Activated CD8-positive, alpha-beta memory T cell treated with anti-CD3 and anti-CD28 coated beads, Interleukin-2, amount 50 U/mL, for 24 hours (primary cell): ENCODE measurements around the gene ACAP1.

Source experiments
- DNase-seq: peaks from one replicate; pipeline ENCODE4 v3.0.0-alpha.2; 2020; ENCODE audit errors: extremely low read depth

ACAP1 gene, protein sequence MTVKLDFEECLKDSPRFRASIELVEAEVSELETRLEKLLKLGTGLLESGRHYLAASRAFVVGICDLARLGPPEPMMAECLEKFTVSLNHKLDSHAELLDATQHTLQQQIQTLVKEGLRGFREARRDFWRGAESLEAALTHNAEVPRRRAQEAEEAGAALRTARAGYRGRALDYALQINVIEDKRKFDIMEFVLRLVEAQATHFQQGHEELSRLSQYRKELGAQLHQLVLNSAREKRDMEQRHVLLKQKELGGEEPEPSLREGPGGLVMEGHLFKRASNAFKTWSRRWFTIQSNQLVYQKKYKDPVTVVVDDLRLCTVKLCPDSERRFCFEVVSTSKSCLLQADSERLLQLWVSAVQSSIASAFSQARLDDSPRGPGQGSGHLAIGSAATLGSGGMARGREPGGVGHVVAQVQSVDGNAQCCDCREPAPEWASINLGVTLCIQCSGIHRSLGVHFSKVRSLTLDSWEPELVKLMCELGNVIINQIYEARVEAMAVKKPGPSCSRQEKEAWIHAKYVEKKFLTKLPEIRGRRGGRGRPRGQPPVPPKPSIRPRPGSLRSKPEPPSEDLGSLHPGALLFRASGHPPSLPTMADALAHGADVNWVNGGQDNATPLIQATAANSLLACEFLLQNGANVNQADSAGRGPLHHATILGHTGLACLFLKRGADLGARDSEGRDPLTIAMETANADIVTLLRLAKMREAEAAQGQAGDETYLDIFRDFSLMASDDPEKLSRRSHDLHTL

DNA sequence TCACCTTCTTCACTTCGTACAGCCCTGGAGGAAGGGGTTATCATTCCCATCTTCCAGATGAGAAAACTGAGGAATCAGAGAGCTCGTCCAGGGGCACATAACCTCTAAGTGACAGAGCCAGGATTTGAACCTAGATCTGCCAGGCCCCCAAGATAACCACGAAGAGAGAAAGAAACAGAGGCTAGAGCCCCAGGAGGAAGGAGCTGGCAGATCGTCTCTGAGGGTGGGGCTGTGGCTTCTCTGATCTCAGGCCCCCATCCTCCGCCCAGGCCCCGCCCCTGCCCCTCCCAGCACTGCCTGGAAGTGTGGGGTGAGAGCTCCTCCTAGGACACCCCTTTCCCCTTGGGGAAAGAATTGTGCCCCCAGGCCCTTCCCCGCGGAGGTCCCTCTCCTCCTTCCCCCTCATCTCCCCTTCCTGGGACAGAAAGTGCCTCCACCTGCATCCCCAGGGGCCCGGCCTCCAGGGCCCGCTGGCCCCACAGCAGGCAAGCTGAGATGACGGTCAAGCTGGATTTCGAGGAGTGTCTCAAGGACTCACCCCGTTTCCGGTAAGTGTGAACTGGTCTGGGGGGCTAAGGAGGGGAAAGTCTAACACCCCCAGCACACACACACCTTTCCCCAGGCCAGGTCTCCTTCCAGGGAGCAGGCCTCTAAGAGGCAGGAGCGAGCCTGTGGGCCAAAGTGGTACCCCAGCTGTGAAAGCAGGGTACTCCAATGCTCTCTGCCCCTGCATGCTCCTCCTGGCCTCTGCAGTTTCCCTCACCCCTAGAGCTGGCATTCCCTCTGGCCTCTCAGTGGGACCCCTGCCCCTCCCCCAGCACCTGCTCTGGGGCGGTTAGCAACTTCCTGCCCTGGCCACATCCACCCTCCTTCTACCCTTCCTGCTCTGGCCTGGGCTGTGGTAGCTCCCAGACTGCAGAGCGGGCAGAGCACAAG is at the start of gene ACAP1:
ACAP1 (plus strand) TSS at position 290 of the 936 bp plus-strand sequence; CDS start at position 496, 206 bp downstream.
- DNase-seq: peak; percentile 75

DNA sequence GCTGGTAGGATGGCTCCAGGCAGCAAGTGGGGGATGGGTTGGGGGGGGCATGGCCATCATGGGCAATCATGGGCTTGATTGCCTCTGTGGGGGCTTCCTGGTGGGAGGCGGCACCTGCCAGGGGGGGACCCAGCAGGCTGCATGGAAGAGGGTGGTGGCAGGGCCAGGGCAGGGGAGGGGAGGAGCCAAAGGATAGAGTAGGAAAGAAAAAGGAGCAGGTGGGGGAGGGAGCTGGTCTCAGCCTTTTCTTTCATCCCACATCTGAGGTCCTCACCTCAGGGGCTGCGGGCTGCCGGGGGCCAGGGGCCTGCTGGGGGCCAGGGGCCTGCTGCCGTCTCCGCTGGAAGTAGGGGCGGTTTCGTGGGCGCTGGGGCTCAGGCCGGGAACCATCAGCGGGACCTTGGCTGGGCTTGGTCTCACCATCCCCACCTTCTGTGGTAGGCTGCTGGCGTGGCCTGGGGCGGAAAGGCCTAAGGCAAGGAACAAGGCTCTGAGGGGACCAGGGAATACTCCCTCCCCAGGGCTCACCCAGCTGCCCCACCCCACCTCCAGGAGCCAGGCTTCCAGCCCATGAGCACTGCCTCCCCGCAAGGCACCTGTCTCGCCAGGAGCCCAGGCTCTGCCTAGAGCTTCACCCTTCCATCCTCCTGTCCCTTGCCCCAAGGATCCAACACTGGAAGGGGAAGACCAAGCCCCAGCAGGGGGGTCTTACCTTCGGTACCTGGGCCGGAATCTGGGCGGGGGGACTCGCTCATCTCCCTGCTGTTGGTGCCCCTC is 46.9 kb upstream of the ACAP1 start:
- no peak for DNase-seq

DNA sequence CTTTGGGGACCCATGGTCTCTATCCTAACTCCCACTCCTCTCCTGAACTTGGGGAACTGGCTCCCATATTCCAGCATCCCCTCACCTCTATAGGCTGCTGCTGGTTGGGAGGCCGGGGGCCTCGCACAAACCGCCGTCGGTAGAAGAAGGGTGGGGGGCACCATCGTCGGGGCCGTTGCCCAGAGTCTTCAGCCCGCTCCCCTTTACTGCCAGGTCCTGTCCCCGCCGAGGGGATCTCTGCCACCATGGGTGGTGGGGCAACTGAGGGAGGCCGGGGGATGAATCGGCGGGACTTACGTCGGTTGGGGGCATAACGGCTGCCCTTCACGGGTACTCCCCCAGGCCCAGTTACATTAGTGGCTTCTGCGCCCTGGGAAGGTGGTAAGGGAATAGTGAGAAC is 46.2 kb upstream of the ACAP1 start:
- no peak for DNase-seq

DNA sequence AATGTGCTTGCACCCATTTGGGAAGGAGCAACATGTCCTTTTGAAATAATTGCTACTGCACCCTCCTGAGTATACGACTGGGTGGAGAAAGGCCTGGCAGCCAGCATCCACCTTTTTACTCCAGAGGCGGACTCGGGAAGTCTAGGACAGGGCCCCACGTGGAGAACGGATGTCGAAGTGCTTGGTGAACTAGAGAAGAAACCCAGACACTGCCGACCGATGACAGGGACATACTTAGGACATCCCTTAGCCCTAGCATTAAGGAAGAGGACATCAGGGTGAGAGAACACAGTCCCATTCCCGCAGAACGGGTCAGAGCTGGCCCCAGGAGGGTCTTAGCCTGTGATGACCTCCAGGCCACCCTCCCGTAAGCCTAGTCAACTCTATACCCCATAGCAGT is 45.6 kb upstream of the ACAP1 start:
- no peak for DNase-seq

DNA sequence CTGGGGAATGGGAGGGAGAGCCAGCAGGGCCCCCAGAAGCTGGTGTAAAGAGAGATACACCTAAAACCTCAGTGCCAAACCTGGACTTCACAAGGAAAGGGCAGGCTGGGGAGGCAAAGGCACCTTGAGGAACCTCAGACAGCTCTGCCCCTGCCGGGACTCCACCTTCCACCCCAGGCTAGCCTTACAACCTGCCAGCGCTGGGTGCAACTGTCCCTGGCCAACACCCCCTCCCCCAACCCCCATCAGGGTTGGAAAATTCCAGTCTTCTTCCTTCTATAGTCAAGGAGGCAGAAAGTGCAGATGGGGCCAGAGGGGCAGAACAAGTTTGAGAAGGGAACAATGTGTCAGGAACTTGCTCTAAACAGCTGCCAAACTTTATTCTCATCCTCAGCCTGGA is 44.1 kb upstream of the ACAP1 start:
- DNase-seq: no peak

DNA sequence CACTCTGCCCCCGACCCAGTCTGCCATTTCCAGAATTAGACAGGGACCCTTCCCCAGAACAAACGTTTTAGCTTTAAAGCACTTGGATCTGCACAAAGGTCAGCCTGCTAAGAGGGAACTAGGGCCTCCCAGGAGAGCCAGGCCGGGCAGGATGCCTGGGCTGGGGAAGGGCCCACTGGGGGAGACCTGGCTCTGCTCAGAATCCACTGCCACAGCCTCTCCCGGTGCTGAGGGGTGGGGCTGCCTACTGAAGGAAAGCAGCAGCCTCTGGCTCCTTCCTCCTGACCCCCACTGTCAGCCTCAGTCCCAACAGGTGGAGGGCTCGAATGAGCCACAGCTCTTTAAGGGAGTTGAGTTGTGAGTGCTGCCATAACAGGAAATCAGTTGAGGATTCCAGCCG is 43.6 kb upstream of the ACAP1 start:
- no peak for DNase-seq

DNA sequence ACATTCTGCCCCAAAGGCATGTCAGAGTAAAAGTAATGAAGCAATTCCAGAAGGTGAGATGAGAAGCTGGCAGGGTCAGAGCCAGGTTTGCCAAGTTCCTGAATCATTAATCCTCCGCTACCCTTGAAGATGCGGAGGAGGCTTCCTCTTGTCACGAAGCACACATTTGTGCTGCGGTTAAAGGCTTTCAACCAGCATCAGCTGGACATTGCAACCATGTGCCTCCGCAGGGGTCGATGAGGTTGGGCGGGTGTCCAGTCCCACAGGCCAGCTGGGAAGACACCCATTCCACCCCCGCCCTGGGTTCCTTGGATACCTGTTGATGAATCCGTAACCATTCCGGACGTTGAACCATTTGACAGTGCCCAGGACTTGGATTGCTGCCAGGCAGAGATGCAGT is 43.2 kb upstream of the ACAP1 start:
- DNase-seq: no peak

DNA sequence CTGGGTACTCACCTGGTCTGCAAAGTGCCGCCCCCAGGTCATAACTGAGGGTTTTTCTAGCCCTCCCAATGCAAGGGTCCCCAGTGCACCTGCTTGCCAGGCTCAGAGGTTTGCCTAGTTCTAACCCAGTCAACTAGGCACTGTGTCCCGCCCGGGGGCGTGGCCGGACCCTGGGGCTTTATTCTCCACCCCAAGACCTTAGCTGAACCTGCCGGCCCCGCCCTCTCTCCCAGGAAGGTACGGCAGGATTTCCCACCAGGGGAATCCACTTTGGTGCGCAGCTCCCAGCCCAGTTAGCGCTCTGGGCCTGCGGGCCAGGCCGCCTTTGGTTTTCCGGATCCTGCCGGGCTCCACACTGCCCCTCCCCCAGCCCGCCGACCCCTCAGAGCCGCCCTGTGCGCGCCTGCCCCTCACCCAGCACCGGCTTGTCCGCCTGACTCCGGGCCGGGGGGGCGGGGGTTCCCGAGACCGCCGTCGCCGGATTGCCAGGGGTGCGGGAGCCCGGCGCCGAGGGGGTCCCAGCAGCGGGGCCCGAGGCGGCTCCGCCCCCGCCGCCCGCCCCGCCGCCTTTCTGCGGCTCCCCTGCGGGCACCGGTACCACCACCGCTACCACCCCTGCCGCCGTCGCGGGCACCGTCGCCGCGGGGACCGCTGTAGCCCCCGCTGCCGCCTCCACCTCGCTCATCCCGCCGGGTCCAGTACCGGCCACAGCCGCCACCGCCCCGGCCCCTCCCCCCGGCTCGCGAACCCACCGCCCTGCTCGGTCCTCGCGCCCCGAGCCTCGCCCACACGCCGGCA is 42.3 kb upstream of the ACAP1 start:
- no peak for DNase-seq

DNA sequence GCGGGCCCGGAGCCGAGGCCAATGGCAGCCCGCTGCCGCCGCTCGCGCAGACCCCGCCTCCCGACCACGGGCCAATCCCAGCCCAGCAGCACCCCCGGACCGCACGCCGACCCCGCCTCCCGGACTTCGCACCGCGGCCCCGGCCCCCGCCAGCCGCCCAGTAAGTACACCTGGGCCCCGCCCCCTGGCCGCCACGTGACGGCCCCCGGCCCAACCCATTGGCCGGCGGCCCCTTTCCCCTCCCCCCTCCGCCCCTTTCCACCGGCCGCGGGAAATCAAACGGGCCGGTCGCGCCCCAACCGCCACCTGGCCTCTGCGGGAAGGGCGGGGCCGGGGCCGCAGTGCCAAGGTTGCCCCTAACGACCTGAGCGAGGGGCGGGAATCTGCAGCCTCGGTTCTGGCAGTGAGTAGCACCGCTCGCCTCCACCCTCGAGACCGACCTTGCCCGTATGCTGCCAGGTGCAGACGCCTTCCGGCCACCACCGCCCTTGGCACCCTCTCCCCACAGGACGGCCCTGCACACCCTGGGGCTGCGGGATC is 41.6 kb upstream of the ACAP1 start, which contains the start of gene YBX2:
YBX2 (minus strand) TSS at position 26 of the 540 bp plus-strand sequence. CDS start 139 bp downstream, outside the sequence.
- peak; percentile 34 for DNase-seq

DNA sequence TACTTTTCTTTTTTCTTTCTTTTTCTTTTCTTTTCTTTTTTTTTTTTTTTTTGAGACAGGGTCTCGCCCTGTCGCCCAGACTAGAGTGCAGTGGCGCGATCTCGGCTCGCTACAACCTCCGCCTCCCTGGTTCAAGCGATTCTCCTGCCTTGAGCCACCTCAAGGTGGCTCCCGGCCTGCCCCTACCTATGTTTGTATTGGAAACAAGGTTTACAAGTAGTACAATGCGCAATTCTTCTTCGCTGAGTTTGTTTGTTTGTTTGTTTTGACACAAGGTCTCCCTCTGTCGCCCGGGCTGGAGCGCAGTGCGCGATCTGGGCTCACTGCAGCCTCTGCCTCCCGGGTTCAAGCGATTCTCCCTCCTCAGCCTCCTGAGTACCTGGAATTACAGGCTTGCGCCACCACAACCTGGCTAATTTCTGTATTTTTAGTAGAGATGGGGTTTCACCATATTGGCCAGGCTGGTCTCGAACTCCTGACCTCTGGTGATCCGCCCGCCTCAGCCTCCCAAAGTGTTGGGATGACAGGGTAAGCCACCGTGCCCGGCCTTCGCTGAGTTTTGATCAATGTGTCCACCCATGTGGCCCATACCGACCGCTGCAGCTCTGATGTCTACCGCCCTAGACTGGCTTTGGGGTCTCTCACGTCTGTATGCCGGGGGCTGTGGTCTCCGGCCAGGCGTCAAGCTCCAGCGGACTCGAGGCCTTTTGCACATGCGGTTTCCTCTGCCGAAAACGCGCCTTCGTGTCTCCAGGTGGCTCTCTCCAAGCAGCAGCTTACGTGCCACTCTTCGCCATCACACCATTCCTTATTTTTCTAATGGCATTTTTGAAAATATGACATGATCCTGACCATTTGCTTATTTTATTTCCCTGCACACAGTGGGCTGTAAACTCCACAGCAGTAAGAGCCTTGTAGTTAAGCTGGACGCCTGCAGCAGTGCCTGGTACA is 40.8 kb upstream of the ACAP1 start:
- no peak for DNase-seq

DNA sequence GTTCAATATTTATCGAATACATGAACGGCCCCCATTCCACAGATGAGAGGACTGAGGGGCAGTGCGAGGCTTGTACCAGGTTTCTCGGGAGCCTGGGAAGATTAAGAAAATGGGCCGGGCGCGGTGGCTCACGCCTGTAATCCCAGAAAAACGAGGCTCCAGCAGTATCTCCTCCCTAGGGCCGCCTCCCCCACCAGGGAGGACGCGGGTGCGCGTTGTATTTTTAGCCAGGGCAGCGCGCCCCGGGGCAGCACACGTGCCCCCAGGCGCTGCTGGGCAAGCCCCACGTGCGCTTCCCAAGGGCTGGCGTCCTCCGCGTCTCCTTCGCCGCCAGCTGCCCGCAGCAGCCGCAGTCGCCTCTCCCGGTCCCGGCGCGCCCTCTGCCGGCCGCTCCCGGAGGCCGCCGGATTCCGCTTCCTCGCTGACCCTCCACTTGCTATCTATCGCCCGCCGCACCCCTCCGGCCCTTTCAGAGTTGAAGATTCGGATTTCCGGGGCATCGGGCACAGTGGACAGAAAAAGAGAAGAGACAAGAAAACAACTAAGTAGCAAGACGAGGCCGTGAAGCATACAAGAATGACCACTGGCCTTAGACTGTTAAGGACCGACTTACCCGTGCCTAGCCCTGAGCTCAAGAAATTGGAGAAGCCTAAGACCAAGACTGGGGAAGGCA is 40.0 kb upstream of the ACAP1 start:
- DNase-seq: no peak

DNA sequence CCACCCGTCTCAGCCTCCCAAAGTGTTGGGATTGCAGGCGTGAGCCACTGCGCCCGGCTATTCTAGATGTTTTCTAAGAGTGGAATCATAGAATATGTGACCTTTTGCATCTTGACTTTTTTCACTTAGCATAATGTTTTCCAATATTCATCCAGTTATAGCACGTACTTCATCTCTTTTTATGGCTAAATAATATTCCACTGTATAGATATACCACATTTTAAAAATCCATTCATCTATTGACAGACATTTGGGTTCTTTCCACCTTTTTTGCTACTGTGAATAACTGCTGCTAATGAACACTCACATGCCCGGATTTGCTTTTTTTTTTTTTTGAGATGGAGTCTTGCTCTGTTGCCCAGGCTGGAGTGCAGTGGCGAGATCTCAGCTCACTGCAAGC is 32.1 kb upstream of the ACAP1 start:
- DNase-seq: no peak

DNA sequence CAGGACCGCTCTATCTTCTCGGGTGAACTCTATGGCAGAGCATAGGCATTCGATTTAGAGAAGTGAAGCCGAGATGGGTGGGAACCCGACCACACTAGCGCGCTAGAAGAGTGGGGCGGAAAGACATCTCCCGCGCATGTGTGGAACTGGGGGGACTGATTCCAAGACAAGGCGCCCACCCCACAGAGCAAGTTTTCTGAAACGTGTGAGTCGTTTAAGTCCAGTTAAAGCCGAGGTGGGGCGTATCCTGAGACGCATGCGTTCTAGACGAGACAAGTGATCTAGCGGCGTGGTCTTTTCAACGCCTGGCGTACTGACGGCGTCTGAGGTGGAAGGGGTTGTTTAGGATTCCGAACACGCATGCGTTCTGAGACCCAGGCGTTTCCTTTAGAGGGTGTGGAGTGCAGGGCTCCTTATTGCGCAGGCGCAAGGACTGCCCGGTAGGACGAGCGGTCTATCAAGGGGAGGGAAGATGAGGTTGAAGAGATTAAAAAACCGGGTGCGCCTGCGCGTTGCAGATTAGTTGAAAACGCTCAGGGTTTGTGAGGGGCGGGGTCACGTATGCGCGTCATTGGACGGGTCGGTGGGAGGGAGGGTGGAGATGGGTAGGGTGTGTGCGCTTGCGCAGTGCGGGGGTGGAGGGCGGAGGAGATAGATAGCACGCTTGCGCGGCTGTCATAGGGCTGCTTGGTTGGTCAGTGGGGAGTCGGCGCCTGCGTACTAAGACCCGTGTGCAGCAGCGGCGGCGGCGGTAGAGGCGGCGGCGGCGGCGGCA is 29.2 kb upstream of the ACAP1 start, which contains the start of gene EIF5A:
EIF5A (plus strand) TSS at position 718 of the 775 bp plus-strand sequence. CDS start 2,008 bp downstream, outside the sequence.
- DNase-seq: peak; percentile 100

DNA sequence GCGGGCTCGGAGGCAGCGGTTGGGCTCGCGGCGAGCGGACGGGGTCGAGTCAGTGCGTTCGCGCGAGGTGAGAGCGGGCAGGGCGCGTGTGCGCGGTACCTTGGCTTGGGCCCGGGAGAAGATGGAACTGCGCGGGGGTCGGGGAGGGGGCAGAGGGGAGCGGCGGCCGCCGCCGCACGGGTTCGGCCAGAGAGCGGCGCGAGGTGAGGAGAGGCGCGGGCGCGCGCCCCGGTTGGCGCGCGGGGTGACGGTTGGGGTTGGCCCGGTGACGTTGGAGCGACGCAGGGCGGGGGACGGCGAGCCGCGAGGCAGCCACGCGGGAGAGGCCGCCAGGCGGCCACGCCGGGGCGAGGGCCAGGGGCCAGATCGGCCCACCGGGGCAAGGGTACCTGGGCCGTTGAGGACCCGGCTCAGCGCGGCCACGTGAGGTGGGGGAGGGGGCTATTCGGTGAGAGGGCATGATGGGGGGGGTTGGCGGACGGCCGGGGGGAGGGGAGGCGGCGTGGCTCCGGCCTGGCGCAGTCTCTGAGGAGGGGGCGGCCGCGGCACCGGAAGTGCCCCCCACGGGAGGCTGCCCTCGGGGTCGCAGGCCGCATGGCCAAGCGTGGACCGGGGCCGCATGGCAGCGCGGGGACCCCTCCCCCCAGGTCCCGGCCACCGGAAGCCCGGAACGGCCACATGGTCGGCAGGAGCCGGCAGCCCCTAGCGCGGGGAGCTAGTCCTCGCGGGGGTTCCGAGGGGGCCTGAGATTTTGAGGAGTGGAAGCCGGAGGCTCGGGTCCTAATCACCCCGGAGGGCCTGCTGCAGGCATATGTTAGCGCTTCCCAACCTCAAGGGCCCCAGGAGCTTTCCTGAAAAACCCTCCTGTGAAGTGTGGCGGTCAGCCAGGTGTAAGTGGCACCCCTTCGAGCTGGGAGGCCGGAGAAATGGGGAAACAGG is 28.4 kb upstream of the ACAP1 start:
- DNase-seq: no peak

DNA sequence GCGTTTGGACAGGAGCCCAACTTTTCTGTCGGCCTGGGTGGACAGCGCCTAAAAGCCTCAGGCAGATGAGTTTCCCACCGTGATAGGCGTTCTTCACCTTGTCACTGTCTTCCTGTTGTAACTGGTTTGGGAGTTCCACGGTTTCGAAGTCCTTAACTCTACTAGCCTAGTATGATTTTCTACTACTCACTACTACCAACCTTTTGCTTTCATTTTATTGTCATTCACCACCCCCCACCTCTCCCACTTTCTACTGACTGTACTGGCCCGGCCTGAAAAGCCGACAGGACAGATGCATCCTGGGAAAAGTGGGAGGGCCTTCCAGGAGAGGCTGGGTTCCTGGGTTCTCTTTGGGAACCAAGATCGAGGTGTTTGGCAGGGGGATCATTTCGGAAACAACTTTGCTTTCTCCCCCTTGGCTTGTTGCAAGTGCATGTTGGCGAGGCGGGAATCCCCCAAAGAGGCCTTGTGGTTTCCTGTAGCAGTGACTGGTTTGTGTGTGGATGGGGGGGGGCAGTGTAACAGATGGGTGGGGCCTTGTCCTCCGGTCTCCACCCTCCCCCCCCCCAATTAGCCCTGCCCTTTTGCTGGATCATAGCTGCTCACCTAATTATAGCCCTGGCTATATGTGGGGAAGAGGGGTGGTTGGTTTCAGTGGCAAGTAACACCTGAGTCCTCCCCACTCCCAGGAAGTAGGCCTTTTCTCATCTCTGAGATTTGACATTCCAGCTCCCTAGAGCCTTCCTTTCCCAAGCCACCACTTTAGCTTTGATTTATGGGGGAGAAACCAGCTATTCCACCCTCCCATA is 27.5 kb upstream of the ACAP1 start:
- peak; percentile 71 for DNase-seq
